ENCODE data around the gene VDR.

Gene VDR

GRCh38 chr12:47801904-47802246, 102.9 kb downstream of the VDR start:
- H3K36me3 ChIP-seq (ENCODE audit: insufficient read depth, low read length): no peaks in the 10 kb centered on the region
- no peak overlapping the region for H3K4me3 ChIP-seq (ENCODE audit: low read depth in 1 of 2, low read length in 2 of 2)
- no peak overlapping the region for H2AFZ ChIP-seq (ENCODE audit: low read depth, low read length)
- no peak overlapping the region for H3K27ac ChIP-seq (ENCODE audit: low read length)
- H3K9ac ChIP-seq (ENCODE audit: low read depth, low read length): no peak overlapping the region
- no peaks in the 10 kb centered on the region for H3K9me3 ChIP-seq (ENCODE audit: insufficient read depth, low read length, severe bottlenecking)
- no peaks in the 10 kb centered on the region for H3K27me3 ChIP-seq (ENCODE audit: insufficient read depth, low read length, poor library complexity)
- no peak overlapping the region for H3K4me2 ChIP-seq (ENCODE audit: insufficient read depth, low read length)
- H4K20me1 ChIP-seq (ENCODE audit: insufficient read depth, low read length): peaks cover 29% of the 10 kb centered on the region
- ATAC-seq (ENCODE audit: insufficient read depth, low read depth) (no peak), DNase-seq (no peak)
- TF ChIP-seq EZH2 (IDR thresholded peaks at IDR 0.05; ENCODE audit: borderline replicate concordance, low read depth, low read length, severe bottlenecking): no peak
- no peak for TF ChIP-seq CTCF (IDR thresholded peaks at IDR 0.05; ENCODE audit: borderline replicate concordance, extremely low read depth, low read length, poor library complexity, severe bottlenecking)
- H3K79me2 ChIP-seq (ENCODE audit: insufficient read depth, low read length): no peaks in the 10 kb centered on the region
- H3K4me1 ChIP-seq (ENCODE audit: insufficient read depth, low read length): no peaks in the 10 kb centered on the region

- no peak for DNase-seq
- H2AFZ ChIP-seq (ENCODE audit: low read depth, low read length): no peak overlapping the region
- no peaks in the 10 kb centered on the region for H3K79me2 ChIP-seq (ENCODE audit: insufficient read depth, low read length)
- no peaks in the 10 kb centered on the region for H3K4me1 ChIP-seq (ENCODE audit: insufficient read depth, low read length)
- H3K4me3 ChIP-seq (ENCODE audit: low read depth in 1 of 2, low read length in 2 of 2): no peak overlapping the region
- no peaks in the 10 kb centered on the region for H3K36me3 ChIP-seq (ENCODE audit: insufficient read depth, low read length)
- no peak overlapping the region for H3K9ac ChIP-seq (ENCODE audit: low read depth, low read length)
- H3K9me3 ChIP-seq (ENCODE audit: insufficient read depth, low read length, severe bottlenecking): no peaks in the 10 kb centered on the region
- H3K27ac ChIP-seq (ENCODE audit: low read length): no peak overlapping the region
- H4K20me1 ChIP-seq (ENCODE audit: insufficient read depth, low read length): peaks cover 29% of the 10 kb centered on the region
- TF ChIP-seq EZH2 (IDR thresholded peaks at IDR 0.05; ENCODE audit: borderline replicate concordance, low read depth, low read length, severe bottlenecking): no peak
- TF ChIP-seq CTCF (IDR thresholded peaks at IDR 0.05; ENCODE audit: borderline replicate concordance, extremely low read depth, low read length, poor library complexity, severe bottlenecking): no peak
- no peak overlapping the region for H3K4me2 ChIP-seq (ENCODE audit: insufficient read depth, low read length)
- no peak for ATAC-seq (ENCODE audit: insufficient read depth, low read depth)
- no peaks in the 10 kb centered on the region for H3K27me3 ChIP-seq (ENCODE audit: insufficient read depth, low read length, poor library complexity)
These were observed 103.5 kb downstream of the VDR start for GRCh38 chr12:47801170-47801903.

- H3K27ac ChIP-seq (ENCODE audit: low read length): no peak overlapping the region
- ATAC-seq (ENCODE audit: insufficient read depth, low read depth): no peak
- no peaks in the 10 kb centered on the region for H3K79me2 ChIP-seq (ENCODE audit: insufficient read depth, low read length)
These were observed 104.2 kb downstream of the VDR start for GRCh38 chr12:47800582-47800981.

More at GRCh38 chr12:47800582-47800981, 104.2 kb downstream of the VDR start:
- Histone ChIP-seq H3K27me3 (ENCODE audit: insufficient read depth, low read length, poor library complexity) (no peaks in the 10 kb centered on the region), H3K9me3 (ENCODE audit: insufficient read depth, low read length, severe bottlenecking) (no peaks in the 10 kb centered on the region), H3K4me3 (ENCODE audit: low read depth in 1 of 2, low read length in 2 of 2) (no peak overlapping the region), H3K4me1 (ENCODE audit: insufficient read depth, low read length) (no peaks in the 10 kb centered on the region), H3K4me2 (ENCODE audit: insufficient read depth, low read length) (no peak overlapping the region), H2AFZ (ENCODE audit: low read depth, low read length) (no peak overlapping the region), H3K36me3 (ENCODE audit: insufficient read depth, low read length) (no peaks in the 10 kb centered on the region), H3K9ac (ENCODE audit: low read depth, low read length) (no peak overlapping the region), H4K20me1 (ENCODE audit: insufficient read depth, low read length) (peaks cover 29% of the 10 kb centered on the region)
- DNase-seq: no peak
- no peak for TF ChIP-seq CTCF (IDR thresholded peaks at IDR 0.05; ENCODE audit: borderline replicate concordance, extremely low read depth, low read length, poor library complexity, severe bottlenecking)
- TF ChIP-seq EZH2 (IDR thresholded peaks at IDR 0.05; ENCODE audit: borderline replicate concordance, low read depth, low read length, severe bottlenecking): no peak

All from DND-41 (cell line).